A549 (cell line): ENCODE measurements around the gene SLC5A10. TPM values are rescaled to one million over a fixed set of nuclear protein-coding genes. Genes with fewer than 3 reads are reported as not detected.

ENCODE experiments used
- ATAC-seq, 2 experiments: fragments of 200-7000 bp in 1 of 2; fragments of >200 bp in 1 of 2; cut with Nextera tagmentation in 1 of 2; cut with Tn5 transposase in 1 of 2; 3 replicates each; pipeline versions ENCODE4 v1.8.0 to v1.9.1; 2018 to 2020; ENCODE audit warnings: mild to moderate bottlenecking in 1 of 2, moderate library complexity in 1 of 2
- CTCF ChIA-PET: fragments of 300-600 bp; sonication (Branson Sonifier 250); formaldehyde crosslinking; extraction: SDS; loops from one replicate; lab custom pipeline; 2021; ENCODE audit warnings: antibody characterized with exemption, inconsistent platforms; lab: Yijun Ruan, JAX
- POLR2A ChIA-PET: fragments of 350-600 bp; formaldehyde crosslinking; extraction: SDS; loops from one replicate; lab custom pipeline; 2021; ENCODE audit warnings: antibody characterized with exemption, inconsistent platforms; lab: Yijun Ruan, JAX
- DNase-seq, 2 experiments: peaks; one replicate each; pipeline versions ENCODE4 v3.0.0 to v3.0.0-alpha.2; 2011 to 2016; ENCODE audit warnings: low read depth in 1 of 2, low spot score in 1 of 2
- FAIRE-seq: peaks from 2 replicates; lab custom pipeline; 2011; peaks lifted over from hg19 to GRCh38; lab: Jason Lieb, UNC
- H3K27ac ChIP-seq, 2 experiments: fragments of >200 bp; sonication (Bioruptor Twin); formaldehyde crosslinking; 3 replicates each; pipeline ENCODE4 v1.5.1; 2016 to 2017
- H3K4me1 ChIP-seq: fragments of >200 bp; sonication (Bioruptor Twin); formaldehyde crosslinking; 3 replicates; pipeline ENCODE4 v1.6.1; 2016
- H3K4me2 ChIP-seq: fragments of >200 bp; sonication (Bioruptor Twin); formaldehyde crosslinking; 3 replicates; pipeline ENCODE4 v1.6.1; 2016
- H3K4me3 ChIP-seq: fragments of >200 bp; sonication (Bioruptor Twin); formaldehyde crosslinking; 3 replicates; pipeline ENCODE4 v1.5.1; 2016
- H3K9me3 ChIP-seq: fragments of >200 bp; sonication (Bioruptor Twin); formaldehyde crosslinking; 3 replicates; pipeline ENCODE4 v1.6.1; 2016
- BCL3 ChIP-seq: fragments of >200 bp; sonication (Bioruptor Twin); formaldehyde crosslinking; IDR thresholded peaks from 3 replicates; pipeline ENCODE4 v1.6.1; 2016
- BHLHE40 ChIP-seq: IDR thresholded peaks from 2 replicates; pipeline ENCODE4 v1.6.1; 2012; ENCODE audit warnings: low read depth, low read length, inconsistent platforms
- CHD2 ChIP-seq: fragments of 150-350 bp; IDR thresholded peaks from 2 replicates; pipeline ENCODE4 v1.6.1; 2014; ENCODE audit warnings: low read length; ENCODE audit not compliant: partially characterized antibody
- CTCF ChIP-seq: fragments of >200 bp; sonication (Bioruptor Twin); formaldehyde crosslinking; IDR thresholded peaks from 3 replicates; pipeline ENCODE4 v1.5.1; 2016
- ELK1 ChIP-seq: fragments of 150-350 bp; IDR thresholded peaks from 2 replicates; pipeline ENCODE4 v1.6.1; 2014; ENCODE audit warnings: low read depth, mild to moderate bottlenecking, low read length
- FOSL2 ChIP-seq, 2 experiments: fragments of 450-650 bp in 1 of 2; fragments of >200 bp in 1 of 2; sonication (Bioruptor Twin) in 1 of 2; formaldehyde crosslinking; IDR thresholded peaks; 2 replicates each; pipeline versions ENCODE4 v1.5.0 to v1.6.1; 2016 to 2020; ENCODE audit warnings: mild to moderate bottlenecking in 1 of 2, moderate library complexity in 1 of 2
- FOXS1 ChIP-seq: fragments of 250-450 bp; sonication (Bioruptor Pico); IDR thresholded peaks from 2 replicates; pipeline ENCODE4 v1.5.0; 2020; ENCODE audit warnings: mild to moderate bottlenecking, moderate library complexity
- GATA3 ChIP-seq: IDR thresholded peaks from 2 replicates; pipeline ENCODE4 v1.6.1; 2012; ENCODE audit warnings: borderline replicate concordance
- HDAC2 ChIP-seq: fragments of 200-600 bp; sonication (generic); IDR thresholded peaks from 2 replicates; pipeline ENCODE4 v1.6.1; 2016
- HES2 ChIP-seq: fragments of >200 bp; sonication (Bioruptor Twin); formaldehyde crosslinking; IDR thresholded peaks from 2 replicates; pipeline ENCODE4 v1.6.1; 2016
- HOXA7 ChIP-seq: fragments of 250-450 bp; sonication (Bioruptor Pico); IDR thresholded peaks from 2 replicates; pipeline ENCODE4 v1.5.0; 2020; ENCODE audit warnings: mild to moderate bottlenecking, moderate library complexity
- JUN ChIP-seq, 2 experiments: fragments of >200 bp; sonication (Bioruptor Twin); formaldehyde crosslinking; IDR thresholded peaks; 2 replicates in 1 of 2; 3 replicates in 1 of 2; pipeline ENCODE4 v1.6.1; 2016 to 2017
- KDM5A ChIP-seq: fragments of 200-600 bp; sonication (generic); IDR thresholded peaks from 2 replicates; pipeline ENCODE4 v1.6.1; 2016; ENCODE audit warnings: antibody characterized with exemption, mild to moderate bottlenecking
- NFE2L2 ChIP-seq: fragments of 150-350 bp; conservative IDR thresholded peaks from 2 replicates; pipeline ENCODE4 v1.6.1; 2014; ENCODE audit warnings: low read length
- NR3C1 ChIP-seq: fragments of >200 bp; sonication (Bioruptor Twin); formaldehyde crosslinking; IDR thresholded peaks from 3 replicates; pipeline ENCODE4 v1.6.1; 2017
- PBX3 ChIP-seq: IDR thresholded peaks from 2 replicates; pipeline ENCODE4 v1.6.1; 2012
- POLR2A ChIP-seq: IDR thresholded peaks from 2 replicates; pipeline ENCODE4 v1.6.1; 2012; ENCODE audit warnings: mild to moderate bottlenecking, low read length
- RCOR1 ChIP-seq: fragments of 150-350 bp; IDR thresholded peaks from 2 replicates; pipeline ENCODE4 v1.6.1; 2014; ENCODE audit warnings: antibody characterized with exemption, low read length, low read depth
- SMC3 ChIP-seq: fragments of >200 bp; sonication (Bioruptor Twin); formaldehyde crosslinking; IDR thresholded peaks from 3 replicates; pipeline ENCODE4 v1.6.1; 2018; ENCODE audit warnings: inconsistent platforms
- SREBF2 ChIP-seq: fragments of 450-650 bp; IDR thresholded peaks from 2 replicates; pipeline ENCODE4 v1.6.1; 2014; ENCODE audit warnings: mild to moderate bottlenecking, moderate library complexity
- USF2 ChIP-seq: fragments of 450-650 bp; IDR thresholded peaks from 2 replicates; pipeline ENCODE4 v1.6.1; 2014; ENCODE audit warnings: antibody characterized with exemption
- ZC3H11A ChIP-seq: fragments of 450-650 bp; IDR thresholded peaks from 2 replicates; pipeline ENCODE4 v1.6.1; 2014; ENCODE audit warnings: antibody characterized with exemption, mild to moderate bottlenecking
- WGBS: methylation state at CpG from one replicate; pipeline ENCODE4 v1.1.6; 2017; ENCODE audit errors: missing lambda C conversion rate; 5-methylcytosine and 5-hydroxymethylcytosine counted together
- polyA plus RNA-seq, 4 experiments: library from polyadenylated mRNA; depleted of rRNA in 3 of 4; stranded (reverse); fragments of >200 nt; fragmentation: RNase III in 1 of 4; extraction: RNeasy Plus Mini Kit Qiagen cat#74134 plus additional on column Dnase treatment in 1 of 4; gene quantifications; 2 replicates in 3 of 4; 3 replicates in 1 of 4; pipeline ENCODE4 v1.2.3, GENCODE V29; 2011 to 2017

Gene SLC5A10
- polyA plus RNA-seq, 2 of the 4 experiments (the other 2 are of a cell fraction) = 0.15 to 0.28 TPM

- FAIRE-seq = no peak
- H3K9me3 ChIP-seq = no peaks in the 10 kb centered on the region
- TF ChIP-seq HOXA7 (no peak), BCL3 (no peak), HES2 (no peak), NR3C1 (no peak), BHLHE40 (no peak), ZC3H11A (no peak), RCOR1 (no peak), FOSL2 (IDR thresholded peaks at IDR 0.05) (no peak), FOSL2 (CRISPR knock-in tag; IDR thresholded peaks at IDR 0.05) (no peak), PBX3 (no peak), CTCF (no peak), POLR2A (no peak), ELK1 (no peak), FOXS1 (CRISPR knock-in tag) (no peak), CHD2 (no peak), NFE2L2 (no peak), SREBF2 (no peak), KDM5A (no peak), SMC3 (no peak)
- H3K27ac ChIP-seq = no peak overlapping the region
- no peak for DNase-seq
- no peak for ATAC-seq
- no peak overlapping the region for H3K4me2 ChIP-seq
- CTCF ChIA-PET = interaction anchor here (0.8 to 20.6 kb wide), 8 partner anchors 9 to 36 kb away, joined by 3 to 215 read pairs (median 5); no protein-coding TSS in a partner anchor
- POLR2A ChIA-PET = no interaction called here
- WGBS = 93% methylated on average over 19 of the region's 19 CpGs
- H3K4me3 ChIP-seq = no peak overlapping the region
- peaks cover 18% of the 10 kb centered on the region for H3K4me1 ChIP-seq
Observed at GRCh38 chr17:18977646-18978045, 25.7 kb downstream of the SLC5A10 start.

- Histone ChIP-seq H3K4me2 (no peak overlapping the region), H3K27ac (no peak overlapping the region)
- FAIRE-seq (no peak), ATAC-seq (no peak)
- 92% methylated on average over 13 of the region's 13 CpGs for WGBS
- POLR2A ChIA-PET = no interaction called here
- TF ChIP-seq USF2 (no peak), GATA3 (no peak), JUN (IDR thresholded peaks at IDR 0.05) (no peak), HDAC2 (no peak), ZC3H11A (no peak)
- TF ChIP-seq, all 56 proteins: peak for 0
- Histone ChIP-seq H3K4me3 (no peak overlapping the region), H3K4me1 (peaks cover 22% of the 10 kb centered on the region), H3K9me3 (no peaks in the 10 kb centered on the region)
- CTCF ChIA-PET = interaction anchor here (0.6 to 20.6 kb wide), 10 partner anchors 9 to 694 kb away, joined by 3 to 215 read pairs (median 4); partner anchors contain the start of gene FAM83G
- no peak for DNase-seq
Observed at GRCh38 chr17:18978050-18978449, 26.1 kb downstream of the SLC5A10 start.
